ENCODE results near the gene ERBB4. TPM values are rescaled to one million over a fixed set of nuclear protein-coding genes. Genes with fewer than 3 reads are reported as not detected.

Gene ERBB4
- polyA plus RNA-seq, 2 of the 4 experiments (the other 2 are of a cell fraction): not detected

GRCh38 chr2:211329882-211330281, 1208.7 kb downstream of the ERBB4 start:
- POLR2A ChIA-PET: no interaction called here
- H3K27ac ChIP-seq: no peak overlapping the region
- H3K4me1 ChIP-seq: no peaks in the 10 kb centered on the region
- FAIRE-seq: no peak
- no peak overlapping the region for H3K4me2 ChIP-seq
- H3K9me3 ChIP-seq: no peaks in the 10 kb centered on the region
- ATAC-seq: no peak
- H3K4me3 ChIP-seq: no peak overlapping the region
- CTCF ChIA-PET: no interaction called here
- WGBS (ENCODE audit: missing lambda C conversion rate): 54% methylated on average over 10 of the region's 10 CpGs
- no peak for TF ChIP-seq ATOH8 (CRISPR knock-in tag; IDR thresholded peaks at IDR 0.05; ENCODE audit: low read depth)
- TF ChIP-seq KDM5A (IDR thresholded peaks at IDR 0.05): no peak
- no peak for TF ChIP-seq HOXB13 (CRISPR knock-in tag; IDR thresholded peaks at IDR 0.05; ENCODE audit: low read depth)
- TF ChIP-seq SMC3 (IDR thresholded peaks at IDR 0.05): no peak
- no peak for TF ChIP-seq HOXB5 (CRISPR knock-in tag; IDR thresholded peaks at IDR 0.05)
- no peak for TF ChIP-seq PHF8 (IDR thresholded peaks at IDR 0.05; ENCODE audit: borderline replicate concordance, low read depth)
- no peak for TF ChIP-seq POLR2AphosphoS2 (conservative IDR thresholded peaks at IDR 0.05; ENCODE audit: low read length)
- no peak for TF ChIP-seq USF2 (IDR thresholded peaks at IDR 0.05)
- TF ChIP-seq MYC (IDR thresholded peaks at IDR 0.05; ENCODE audit: borderline replicate concordance, low read length): no peak
- TF ChIP-seq GATA3 (IDR thresholded peaks at IDR 0.05; ENCODE audit: borderline replicate concordance): no peak
- no peak for TF ChIP-seq TP53 (CRISPR knock-in tag; IDR thresholded peaks at IDR 0.05)
- no peak for TF ChIP-seq CTCF (IDR thresholded peaks at IDR 0.05)
- no peak for TF ChIP-seq RNF2 (IDR thresholded peaks at IDR 0.05; ENCODE audit: borderline replicate concordance, low read depth)
- no peak for TF ChIP-seq RAD21 (conservative IDR thresholded peaks at IDR 0.05 in 1 of 2, IDR thresholded peaks at IDR 0.05 in 1 of 2)
- no peak for TF ChIP-seq HEYL (CRISPR knock-in tag; IDR thresholded peaks at IDR 0.05)
- TF ChIP-seq ZNF302 (CRISPR knock-in tag; IDR thresholded peaks at IDR 0.05): no peak
- no peak for DNase-seq (ENCODE audit: low read depth in 1 of 2, low spot score in 1 of 2)

- no peak for TF ChIP-seq CEBPB (IDR thresholded peaks at IDR 0.05)
- no peak for TF ChIP-seq E2F6 (IDR thresholded peaks at IDR 0.05; ENCODE audit: borderline replicate concordance, low read depth)
- no peak for TF ChIP-seq HMGXB4 (CRISPR knock-in tag; IDR thresholded peaks at IDR 0.05; ENCODE audit: borderline replicate concordance)
- TF ChIP-seq TP53 (CRISPR knock-in tag; IDR thresholded peaks at IDR 0.05): no peak
- TF ChIP-seq KDM5A (IDR thresholded peaks at IDR 0.05): no peak
- no peak for TF ChIP-seq RAD21 (conservative IDR thresholded peaks at IDR 0.05 in 1 of 2, IDR thresholded peaks at IDR 0.05 in 1 of 2)
- no peak for TF ChIP-seq USF2 (IDR thresholded peaks at IDR 0.05)
- no peak for TF ChIP-seq EHF (CRISPR knock-in tag; IDR thresholded peaks at IDR 0.05)
- ATAC-seq: no peak
- Histone ChIP-seq H3K9me3 (no peaks in the 10 kb centered on the region), H3K4me1 (no peaks in the 10 kb centered on the region), H3K4me3 (no peak overlapping the region), H3K4me2 (no peak overlapping the region), H3K27ac (no peak overlapping the region)
- ChIA-PET CTCF (no interaction called here), POLR2A (no interaction called here)
- DNase-seq (ENCODE audit: low read depth in 1 of 2, low spot score in 1 of 2): no peak
- 40% methylated on average over 4 of the region's 4 CpGs for WGBS (ENCODE audit: missing lambda C conversion rate)
- no peak for FAIRE-seq
These were observed 1209.2 kb downstream of the ERBB4 start for GRCh38 chr2:211329421-211329820.
